ENCODE data around the gene KCND2. TPM values are rescaled to one million over a fixed set of nuclear protein-coding genes. Genes with fewer than 3 reads are reported as not detected.

KCND2 gene
- total RNA-seq, 2 experiments from 2014 or later, result not detected

GRCh38 chr7:120431016-120431415, 158.0 kb downstream of the KCND2 start:
- H3K4me3 Mint-ChIP-seq, result no peak overlapping the region
- H3K27me3 Mint-ChIP-seq (ENCODE audit: low read depth), result no peaks in the 10 kb centered on the region
- no peak for DNase-seq
- peaks cover 2% of the 10 kb centered on the region for H3K9me3 Mint-ChIP-seq
- H3K27ac Mint-ChIP-seq, result no peak overlapping the region
- CTCF ChIA-PET, result no interaction called here
- H3K4me1 Mint-ChIP-seq (ENCODE audit: low read depth), result no peaks in the 10 kb centered on the region
- H3K36me3 Mint-ChIP-seq (ENCODE audit: low read depth), result no peaks in the 10 kb centered on the region
- intact Hi-C loops (cut with micrococcal nuclease), result no loop called here

GRCh38 chr7:120436487-120437060, 163.6 kb downstream of the KCND2 start:
- Mint-ChIP-seq H3K27me3 (ENCODE audit: low read depth) (no peaks in the 10 kb centered on the region), H3K9me3 (peaks cover 2% of the 10 kb centered on the region), H3K36me3 (ENCODE audit: low read depth) (no peaks in the 10 kb centered on the region), H3K27ac (no peak overlapping the region), H3K4me1 (ENCODE audit: low read depth) (no peaks in the 10 kb centered on the region), H3K4me3 (no peak overlapping the region)
- intact Hi-C loops (cut with micrococcal nuclease), result no loop called here
- CTCF ChIA-PET, result no interaction called here
- no peak for DNase-seq

GRCh38 chr7:120441850-120442249, 168.9 kb downstream of the KCND2 start:
- intact Hi-C loops (cut with micrococcal nuclease), result no loop called here
- Mint-ChIP-seq H3K36me3 (ENCODE audit: low read depth) (no peaks in the 10 kb centered on the region), H3K27me3 (ENCODE audit: low read depth) (no peaks in the 10 kb centered on the region), H3K4me1 (ENCODE audit: low read depth) (no peaks in the 10 kb centered on the region), H3K27ac (no peak overlapping the region), H3K4me3 (no peak overlapping the region), H3K9me3 (peaks cover 3% of the 10 kb centered on the region)
- DNase-seq, result no peak
- CTCF ChIA-PET, result no interaction called here

- intact Hi-C loops (cut with micrococcal nuclease), result no loop called here
- no peaks in the 10 kb centered on the region for H3K36me3 Mint-ChIP-seq (ENCODE audit: low read depth)
- H3K9me3 Mint-ChIP-seq, result peaks cover 3% of the 10 kb centered on the region
- no peak for DNase-seq
- H3K4me3 Mint-ChIP-seq, result no peak overlapping the region
- H3K27me3 Mint-ChIP-seq (ENCODE audit: low read depth), result no peaks in the 10 kb centered on the region
- CTCF ChIA-PET, result no interaction called here
- H3K4me1 Mint-ChIP-seq (ENCODE audit: low read depth), result no peaks in the 10 kb centered on the region
- H3K27ac Mint-ChIP-seq, result no peak overlapping the region
These were observed 169.9 kb downstream of the KCND2 start for GRCh38 chr7:120442838-120443237.

- Mint-ChIP-seq H3K4me1 (ENCODE audit: low read depth) (no peaks in the 10 kb centered on the region), H3K4me3 (no peak overlapping the region), H3K36me3 (ENCODE audit: low read depth) (no peaks in the 10 kb centered on the region), H3K27ac (no peak overlapping the region), H3K9me3 (peaks cover 3% of the 10 kb centered on the region), H3K27me3 (ENCODE audit: low read depth) (no peaks in the 10 kb centered on the region)
- no peak for DNase-seq
- CTCF ChIA-PET, result no interaction called here
- intact Hi-C loops (cut with micrococcal nuclease), result no loop called here
These were observed 171.7 kb downstream of the KCND2 start for GRCh38 chr7:120444650-120445049.

- intact Hi-C loops (cut with micrococcal nuclease), result no loop called here
- H3K4me3 Mint-ChIP-seq, result no peak overlapping the region
- H3K36me3 Mint-ChIP-seq (ENCODE audit: low read depth), result no peaks in the 10 kb centered on the region
- H3K4me1 Mint-ChIP-seq (ENCODE audit: low read depth), result no peaks in the 10 kb centered on the region
- CTCF ChIA-PET, result no interaction called here
- H3K9me3 Mint-ChIP-seq, result peaks cover 3% of the 10 kb centered on the region
- no peak overlapping the region for H3K27ac Mint-ChIP-seq
- no peak for DNase-seq
- H3K27me3 Mint-ChIP-seq (ENCODE audit: low read depth), result no peaks in the 10 kb centered on the region
These were observed 172.3 kb downstream of the KCND2 start for GRCh38 chr7:120445276-120445675.

- intact Hi-C loops (cut with micrococcal nuclease), result no loop called here
- Mint-ChIP-seq H3K27me3 (ENCODE audit: low read depth) (no peaks in the 10 kb centered on the region), H3K27ac (no peak overlapping the region), H3K4me1 (ENCODE audit: low read depth) (no peaks in the 10 kb centered on the region), H3K4me3 (no peak overlapping the region), H3K36me3 (ENCODE audit: low read depth) (no peaks in the 10 kb centered on the region), H3K9me3 (peaks cover 18% of the 10 kb centered on the region)
- DNase-seq, result no peak
- CTCF ChIA-PET, result no interaction called here
These were observed 179.7 kb downstream of the KCND2 start for GRCh38 chr7:120452665-120453064.

GRCh38 chr7:120456699-120457098, 183.7 kb downstream of the KCND2 start:
- CTCF ChIA-PET, result no interaction called here
- H3K9me3 Mint-ChIP-seq, result peaks cover 21% of the 10 kb centered on the region
- H3K4me3 Mint-ChIP-seq, result no peak overlapping the region
- no peaks in the 10 kb centered on the region for H3K4me1 Mint-ChIP-seq (ENCODE audit: low read depth)
- intact Hi-C loops (cut with micrococcal nuclease), result no loop called here
- H3K27ac Mint-ChIP-seq, result no peak overlapping the region
- no peaks in the 10 kb centered on the region for H3K36me3 Mint-ChIP-seq (ENCODE audit: low read depth)
- H3K27me3 Mint-ChIP-seq (ENCODE audit: low read depth), result no peaks in the 10 kb centered on the region
- no peak for DNase-seq

GRCh38 chr7:120460949-120461348, 188.0 kb downstream of the KCND2 start:
- H3K9me3 Mint-ChIP-seq, result peaks cover 11% of the 10 kb centered on the region
- H3K27ac Mint-ChIP-seq, result no peak overlapping the region
- no peaks in the 10 kb centered on the region for H3K36me3 Mint-ChIP-seq (ENCODE audit: low read depth)
- no peaks in the 10 kb centered on the region for H3K27me3 Mint-ChIP-seq (ENCODE audit: low read depth)
- H3K4me1 Mint-ChIP-seq (ENCODE audit: low read depth), result no peaks in the 10 kb centered on the region
- DNase-seq, result no peak
- intact Hi-C loops (cut with micrococcal nuclease), result no loop called here
- CTCF ChIA-PET, result no interaction called here
- no peak overlapping the region for H3K4me3 Mint-ChIP-seq

- peaks cover 2% of the 10 kb centered on the region for H3K9me3 Mint-ChIP-seq
- H3K4me3 Mint-ChIP-seq, result no peak overlapping the region
- H3K4me1 Mint-ChIP-seq (ENCODE audit: low read depth), result no peaks in the 10 kb centered on the region
- H3K27ac Mint-ChIP-seq, result no peak overlapping the region
- CTCF ChIA-PET, result no interaction called here
- intact Hi-C loops (cut with micrococcal nuclease), result no loop called here
- no peak for DNase-seq
- H3K27me3 Mint-ChIP-seq (ENCODE audit: low read depth), result no peaks in the 10 kb centered on the region
- H3K36me3 Mint-ChIP-seq (ENCODE audit: low read depth), result no peaks in the 10 kb centered on the region
These were observed 190.0 kb downstream of the KCND2 start for GRCh38 chr7:120462991-120463390.

- Mint-ChIP-seq H3K9me3 (no peaks in the 10 kb centered on the region), H3K27me3 (ENCODE audit: low read depth) (no peaks in the 10 kb centered on the region), H3K27ac (no peak overlapping the region), H3K4me1 (ENCODE audit: low read depth) (no peaks in the 10 kb centered on the region), H3K36me3 (ENCODE audit: low read depth) (no peaks in the 10 kb centered on the region), H3K4me3 (no peak overlapping the region)
- CTCF ChIA-PET, result no interaction called here
- DNase-seq, result no peak
- intact Hi-C loops (cut with micrococcal nuclease), result no loop called here
These were observed 191.1 kb downstream of the KCND2 start for GRCh38 chr7:120464104-120464503.

- Mint-ChIP-seq H3K27me3 (ENCODE audit: low read depth) (no peaks in the 10 kb centered on the region), H3K4me3 (no peak overlapping the region)
These were observed 194.7 kb downstream of the KCND2 start for GRCh38 chr7:120467676-120468075.

GRCh38 chr7:120468611-120469010, 195.6 kb downstream of the KCND2 start:
- intact Hi-C loops (cut with micrococcal nuclease), result no loop called here
- Mint-ChIP-seq H3K9me3 (peaks cover 3% of the 10 kb centered on the region), H3K27me3 (ENCODE audit: low read depth) (no peaks in the 10 kb centered on the region), H3K4me3 (no peak overlapping the region), H3K4me1 (ENCODE audit: low read depth) (no peaks in the 10 kb centered on the region), H3K36me3 (ENCODE audit: low read depth) (no peaks in the 10 kb centered on the region), H3K27ac (no peak overlapping the region)
- CTCF ChIA-PET, result no interaction called here
- no peak for DNase-seq

More at GRCh38 chr7:120467676-120468075, 194.7 kb downstream of the KCND2 start:
- DNase-seq, result no peak
- intact Hi-C loops (cut with micrococcal nuclease), result no loop called here
- no peaks in the 10 kb centered on the region for H3K36me3 Mint-ChIP-seq (ENCODE audit: low read depth)
- peaks cover 3% of the 10 kb centered on the region for H3K9me3 Mint-ChIP-seq
- H3K27ac Mint-ChIP-seq, result no peak overlapping the region
- CTCF ChIA-PET, result interaction anchor here (0.6 kb wide), 1 partner anchor 57 kb away, joined by 3 read pairs; no protein-coding TSS in a partner anchor
- H3K4me1 Mint-ChIP-seq (ENCODE audit: low read depth), result no peaks in the 10 kb centered on the region

- Mint-ChIP-seq H3K36me3 (ENCODE audit: low read depth) (no peaks in the 10 kb centered on the region), H3K27ac (no peak overlapping the region), H3K9me3 (peaks cover 3% of the 10 kb centered on the region), H3K27me3 (ENCODE audit: low read depth) (no peaks in the 10 kb centered on the region), H3K4me3 (no peak overlapping the region), H3K4me1 (ENCODE audit: low read depth) (no peaks in the 10 kb centered on the region)
- no peak for DNase-seq
- CTCF ChIA-PET, result no interaction called here
- intact Hi-C loops (cut with micrococcal nuclease), result no loop called here
These were observed 199.9 kb downstream of the KCND2 start for GRCh38 chr7:120472892-120473291.
